Erythroblast (primary cell): ENCODE results near the gene CALHM4.

Experiments used
- GATA1 ChIP-seq: IDR thresholded peaks from 2 replicates; pipeline ENCODE4 v1.6.1; 2011; ENCODE audit warnings: low read depth, mild to moderate bottlenecking, control low read depth, low read length, moderate library complexity
- POLR2A ChIP-seq: IDR thresholded peaks from 2 replicates; pipeline ENCODE4 v1.6.1; 2011; ENCODE audit warnings: mild to moderate bottlenecking, low read length

GRCh38 chr6:116531675-116532570, 21.6 kb upstream of the CALHM4 start:
- no peak for TF ChIP-seq POLR2A
- TF ChIP-seq GATA1: no peak
